NCI-H526 (cell line): ENCODE measurements around the gene ADGRL3.
A peak's percentile ranks its signal among the peaks of the same experiment; 100 is the strongest.

Source experiments
- DNase-seq, 2 experiments: peaks; one replicate each; lab custom pipeline; 2025; lab: John Stamatoyannopoulos, UW

Gene ADGRL3

GRCh38 chr4:61549336-61549735 is 349.2 kb downstream of the ADGRL3 start:
- no peak for DNase-seq

- DNase-seq, result peak in 1 of 2 experiments; percentile 46
Measured at GRCh38 chr4:61553557-61554125, 353.5 kb downstream of the ADGRL3 start.

- no peak for DNase-seq
Measured at GRCh38 chr4:61555789-61556188, 355.7 kb downstream of the ADGRL3 start.

GRCh38 chr4:61556277-61556676 is 356.2 kb downstream of the ADGRL3 start:
- DNase-seq, result no peak

GRCh38 chr4:61559396-61559795 is 359.3 kb downstream of the ADGRL3 start:
- DNase-seq, result no peak

- no peak for DNase-seq
Measured at GRCh38 chr4:61561028-61561427, 360.9 kb downstream of the ADGRL3 start.

- no peak for DNase-seq
Measured at GRCh38 chr4:61571761-61572559, 371.8 kb downstream of the ADGRL3 start.

- DNase-seq, result no peak
Measured at GRCh38 chr4:61575796-61576195, 375.7 kb downstream of the ADGRL3 start.

- DNase-seq, result no peak
Measured at GRCh38 chr4:61579786-61580185, 379.7 kb downstream of the ADGRL3 start.

GRCh38 chr4:61580721-61581377 is 380.7 kb downstream of the ADGRL3 start:
- no peak for DNase-seq

- DNase-seq, result no peak
Measured at GRCh38 chr4:61583696-61584095, 383.6 kb downstream of the ADGRL3 start.

- no peak for DNase-seq
Measured at GRCh38 chr4:61588621-61589402, 388.7 kb downstream of the ADGRL3 start.

GRCh38 chr4:61590881-61591280 is 390.8 kb downstream of the ADGRL3 start:
- DNase-seq, result no peak

- DNase-seq, result no peak
Measured at GRCh38 chr4:61596606-61597340, 396.6 kb downstream of the ADGRL3 start.

GRCh38 chr4:61603086-61603485 is 403.0 kb downstream of the ADGRL3 start:
- DNase-seq, result no peak

GRCh38 chr4:61604054-61604453 is 403.9 kb downstream of the ADGRL3 start:
- no peak for DNase-seq

- no peak for DNase-seq
Measured at GRCh38 chr4:61605984-61606383, 405.9 kb downstream of the ADGRL3 start.

- DNase-seq, result no peak
Measured at GRCh38 chr4:61614231-61614630, 414.1 kb downstream of the ADGRL3 start.

GRCh38 chr4:61619528-61619927 is 419.4 kb downstream of the ADGRL3 start:
- no peak for DNase-seq

GRCh38 chr4:61628282-61628681 is 428.2 kb downstream of the ADGRL3 start:
- no peak for DNase-seq

GRCh38 chr4:61628727-61629126 is 428.6 kb downstream of the ADGRL3 start:
- DNase-seq, result peak; percentile 38 to 40

GRCh38 chr4:61630548-61630947 is 430.4 kb downstream of the ADGRL3 start:
- DNase-seq, result peak; percentile 55 to 65
